HCT116 (cell line): Measurements from ENCODE around the gene LFNG. TPM values are rescaled to one million over a fixed set of nuclear protein-coding genes. Genes with fewer than 3 reads are reported as not detected.

Experiments
- ATAC-seq: fragments of 200-7000 bp; cut with Tn5 transposase; 2 replicates; pipeline ENCODE4 v1.9.1; 2020; ENCODE audit warnings: mild to moderate bottlenecking, moderate library complexity
- BruUV-seq: library from RNA; stranded (reverse); fragments of 400-500 nt; replicated peaks from 2 replicates; lab custom pipeline; 2021; lab: Mats Ljungman, UMichigan
- CTCF ChIA-PET: fragments of 300-600 bp; sonication (Branson Sonifier 250); formaldehyde crosslinking; loops from one replicate; lab custom pipeline; 2021; ENCODE audit warnings: antibody characterized with exemption; lab: Charles Lee
- POLR2A ChIA-PET: fragments of 300-600, 350-600 bp; sonication (Branson Sonifier 250); formaldehyde crosslinking; loops from one replicate; lab custom pipeline; 2021; ENCODE audit warnings: antibody characterized with exemption; lab: Charles Lee
- RAD21 ChIA-PET, 2 experiments: fragments of 300-600 bp; sonication (Branson Sonifier 250); formaldehyde crosslinking; loops; one replicate each; lab custom pipeline; 2023; ENCODE audit warnings: low total read pairs in 2 of 2; ENCODE audit not compliant: uncharacterized antibody in 2 of 2, unreplicated experiment in 2 of 2, low non-redundant PET in 1 of 2; lab: Charles Lee
- DNase-seq: peaks from one replicate; pipeline ENCODE4 v3.0.0-alpha.2; 2010; ENCODE audit warnings: low read depth, low spot score
- H2AFZ ChIP-seq: fragments of 200-600 bp; shearing (Covaris generic), sonication (generic); 2 replicates; pipeline ENCODE4 v1.6.1; 2017; ENCODE audit warnings: low read depth, mixed run types, mixed read lengths, antibody characterized with exemption, low read length; ENCODE audit not compliant: poor library complexity, severe bottlenecking
- H3K27ac ChIP-seq: 2 replicates; pipeline ENCODE4 v1.5.1; 2012; ENCODE audit warnings: low read depth, low read length
- H3K27me3 ChIP-seq: fragments of 200-600 bp; sonication (generic); 2 replicates; pipeline ENCODE4 v1.6.1; 2016; ENCODE audit warnings: mixed run types, low read length, mixed read lengths; ENCODE audit not compliant: insufficient read depth
- H3K36me3 ChIP-seq, 2 experiments: fragments of 200-500 bp in 1 of 2; fragments of 200-600 bp in 1 of 2; sonication (Bioruptor generic) in 1 of 2; sonication (generic) in 1 of 2; 2 replicates each; pipeline versions ENCODE4 v1.5.1 to v1.6.1; 2014 to 2016; ENCODE audit warnings: low read length in 2 of 2, inconsistent platforms in 1 of 2, mixed read lengths in 1 of 2, mixed run types in 1 of 2; ENCODE audit not compliant: insufficient read depth in 2 of 2, control insufficient read depth in 1 of 2
- H3K4me1 ChIP-seq, 2 experiments: fragments of 200-600 bp in 1 of 2; sonication (generic) in 1 of 2; 2 replicates each; pipeline versions ENCODE4 v1.5.1 to v1.6.1; 2012 to 2017; ENCODE audit warnings: low read length in 2 of 2, inconsistent platforms in 1 of 2, mild to moderate bottlenecking in 1 of 2, mixed read lengths in 1 of 2, mixed run types in 1 of 2, moderate library complexity in 1 of 2; ENCODE audit not compliant: insufficient read depth in 2 of 2, control insufficient read depth in 1 of 2
- H3K4me2 ChIP-seq: fragments of 200-600 bp; sonication (generic); 2 replicates; pipeline ENCODE4 v1.6.1; 2017; ENCODE audit warnings: mixed run types, low read length, mixed read lengths
- H3K4me3 ChIP-seq, 2 experiments: fragments of 200-600 bp in 1 of 2; sonication (generic) in 1 of 2; replicated peaks in 1 of 2; 2 replicates each; pipeline ENCODE4 v1.5.1; 2011 to 2016; ENCODE audit warnings: low read length in 2 of 2, control low read depth in 1 of 2, low read depth in 1 of 2, mild to moderate bottlenecking in 1 of 2, mixed read lengths in 1 of 2, mixed run types in 1 of 2
- H3K79me2 ChIP-seq: fragments of 200-600 bp; sonication (generic); 2 replicates; pipeline ENCODE4 v1.6.1; 2017; ENCODE audit warnings: mild to moderate bottlenecking, mixed run types, low read length, moderate library complexity, mixed read lengths; ENCODE audit not compliant: insufficient read depth
- H3K9ac ChIP-seq: fragments of 200-600 bp; sonication (generic); 2 replicates; pipeline ENCODE4 v1.6.1; 2016; ENCODE audit warnings: low read length, mixed read lengths
- H3K9me2 ChIP-seq: fragments of 200-600 bp; sonication (generic), shearing (Covaris generic); 2 replicates; pipeline ENCODE4 v1.6.1; 2017; ENCODE audit warnings: mixed run types, mild to moderate bottlenecking, moderate library complexity; ENCODE audit not compliant: insufficient read depth
- H3K9me3 ChIP-seq, 2 experiments: fragments of 200-500 bp in 1 of 2; fragments of 200-600 bp in 1 of 2; sonication (Bioruptor generic) in 1 of 2; sonication (generic) in 1 of 2; 2 replicates each; pipeline ENCODE4 v1.6.1; 2014 to 2017; ENCODE audit warnings: low read length in 2 of 2, mixed read lengths in 2 of 2, inconsistent platforms in 1 of 2, low read depth in 1 of 2, mild to moderate bottlenecking in 1 of 2, mixed run types in 1 of 2, moderate library complexity in 1 of 2; ENCODE audit not compliant: control insufficient read depth in 1 of 2, insufficient read depth in 1 of 2
- H4K20me1 ChIP-seq: fragments of 200-600 bp; sonication (generic), shearing (Covaris generic); 2 replicates; pipeline ENCODE4 v1.6.1; 2017; ENCODE audit warnings: mixed run types, mild to moderate bottlenecking, moderate library complexity; ENCODE audit not compliant: insufficient read depth
- CTCF ChIP-seq, 3 experiments: fragments of 200-600 bp in 1 of 3; sonication (generic) in 1 of 3; IDR thresholded peaks in 2 of 3; conservative IDR thresholded peaks in 1 of 3; 2 replicates each; pipeline ENCODE4 v1.5.1; 2012 to 2017; ENCODE audit warnings: low read depth in 2 of 3, low read length in 2 of 3, antibody characterized with exemption in 1 of 3, borderline replicate concordance in 1 of 3, control low read depth in 1 of 3, mild to moderate bottlenecking in 1 of 3, mixed read lengths in 1 of 3, mixed run types in 1 of 3, moderate library complexity in 1 of 3; ENCODE audit not compliant: insufficient read depth in 1 of 3
- EGR1 ChIP-seq: IDR thresholded peaks from 2 replicates; pipeline ENCODE4 v1.6.1; 2012; ENCODE audit warnings: low read depth
- ELF1 ChIP-seq: IDR thresholded peaks from 2 replicates; pipeline ENCODE4 v1.6.1; 2012; ENCODE audit warnings: low read depth, borderline replicate concordance
- EZH2 ChIP-seq: fragments of 200-600 bp; sonication (generic); IDR thresholded peaks from 2 replicates; pipeline ENCODE4 v1.6.1; 2017; ENCODE audit warnings: antibody characterized with exemption, mixed run types
- EZH2phosphoT487 ChIP-seq: fragments of 200-600 bp; IDR thresholded peaks from 2 replicates; pipeline ENCODE4 v1.6.1; 2018; ENCODE audit warnings: antibody characterized with exemption, borderline replicate concordance
- FOSL1 ChIP-seq: IDR thresholded peaks from 2 replicates; pipeline ENCODE4 v1.6.1; 2012; ENCODE audit warnings: low read depth
- JUND ChIP-seq: IDR thresholded peaks from 2 replicates; pipeline ENCODE4 v1.6.1; 2012
- POLR2A ChIP-seq: IDR thresholded peaks from 2 replicates; pipeline ENCODE4 v1.7.0; 2011; ENCODE audit warnings: borderline replicate concordance; ENCODE audit not compliant: insufficient read depth, insufficient read length; ENCODE audit errors: extremely low read depth
- POLR2AphosphoS5 ChIP-seq: IDR thresholded peaks from 2 replicates; pipeline ENCODE4 v1.6.1; 2011; ENCODE audit warnings: mild to moderate bottlenecking, low read depth, low read length, moderate library complexity
- RAD21 ChIP-seq: IDR thresholded peaks from 2 replicates; pipeline ENCODE4 v1.6.1; 2012; ENCODE audit warnings: low read depth, mild to moderate bottlenecking
- REST ChIP-seq: IDR thresholded peaks from 2 replicates; pipeline ENCODE4 v1.6.1; 2012; ENCODE audit warnings: low read depth
- SIN3A ChIP-seq: IDR thresholded peaks from 2 replicates; pipeline ENCODE4 v1.6.1; 2012; ENCODE audit warnings: low read depth
- SP1 ChIP-seq: IDR thresholded peaks from 2 replicates; pipeline ENCODE4 v1.6.1; 2012; ENCODE audit warnings: low read depth
- TCF7L2 ChIP-seq: IDR thresholded peaks from 2 replicates; pipeline ENCODE4 v1.7.0; 2011; ENCODE audit warnings: borderline replicate concordance, inconsistent platforms; ENCODE audit not compliant: insufficient read depth, insufficient read length; ENCODE audit errors: extremely low read depth
- YY1 ChIP-seq: IDR thresholded peaks from 2 replicates; pipeline ENCODE4 v1.6.1; 2011; ENCODE audit warnings: low read length, low read depth, moderate library complexity, mild to moderate bottlenecking; ENCODE audit not compliant: insufficient replicate concordance; ENCODE audit errors: extremely low read depth
- ZBTB33 ChIP-seq: IDR thresholded peaks from 2 replicates; pipeline ENCODE4 v1.6.1; 2011; ENCODE audit warnings: mild to moderate bottlenecking, low read length, moderate library complexity; ENCODE audit not compliant: insufficient replicate concordance; ENCODE audit errors: extremely low read depth
- ZFX ChIP-seq: fragments of 450-650 bp; IDR thresholded peaks from 2 replicates; pipeline ENCODE4 v1.6.1; 2017
- ZNF274 ChIP-seq: fragments of 200-500 bp; sonication (Bioruptor generic); IDR thresholded peaks from 2 replicates; pipeline ENCODE4 v1.6.1; 2014; ENCODE audit warnings: mild to moderate bottlenecking, low read depth, low read length, inconsistent platforms
- intact Hi-C: fragments of 100-400 bp; cut with micrococcal nuclease; formaldehyde crosslinking; loops from 2 replicates; pipeline ENCODE4 v1.10.0; 2022
- total RNA-seq: library from RNA; stranded (reverse); gene quantifications from one replicate; pipeline ENCODE4 v1.2.1, GENCODE V29; 2021; ENCODE audit not compliant: unreplicated experiment

The LFNG gene
- total RNA-seq, 1 experiment from 2014 or later = 14.3 TPM

GRCh38 chr7:2509298-2509906 is 10.2 kb upstream of the LFNG start:
- no peak overlapping the region for H3K4me3 ChIP-seq
- no peaks in the 10 kb centered on the region for H3K9me2 ChIP-seq
- no peaks in the 10 kb centered on the region for H4K20me1 ChIP-seq
- intact Hi-C loops = no loop called here
- H3K79me2 ChIP-seq = no peaks in the 10 kb centered on the region
- no peak for ATAC-seq
- no peak overlapping the region for H3K4me2 ChIP-seq
- TF ChIP-seq SP1 (no peak), ZNF274 (no peak), FOSL1 (no peak), ZBTB33 (no peak), SIN3A (no peak), EZH2 (no peak), ZFX (no peak), POLR2A (no peak), TCF7L2 (no peak), EZH2phosphoT487 (no peak), YY1 (no peak), RAD21 (no peak), EGR1 (no peak), CTCF (IDR thresholded peaks at IDR 0.05 in 2 of 3, conservative IDR thresholded peaks at IDR 0.05 in 1 of 3; ENCODE audit: borderline replicate concordance in 1 of 3, insufficient read depth in 1 of 3, low read depth in 2 of 3, low read length in 2 of 3) (no peak), REST (no peak), JUND (no peak), POLR2AphosphoS5 (no peak), ELF1 (no peak)
- TF ChIP-seq, all 23 proteins: peak for 0
- no peaks in the 10 kb centered on the region for H3K4me1 ChIP-seq
- POLR2A ChIA-PET = no interaction called here
- CTCF ChIA-PET = no interaction called here
- RAD21 ChIA-PET = no interaction called here
- H3K27me3 ChIP-seq = no peaks in the 10 kb centered on the region
- H2AFZ ChIP-seq = no peak overlapping the region
- DNase-seq = no peak
- no peaks in the 10 kb centered on the region for H3K36me3 ChIP-seq
- H3K9me3 ChIP-seq = no peaks in the 10 kb centered on the region
- no peak overlapping the region for H3K9ac ChIP-seq
- no TSS peak for BruUV-seq
- no peak overlapping the region; the same call in 1 of the 2 replicates for H3K27ac ChIP-seq
